SH-SY5Y (cell line): ENCODE measurements around the gene POLR2A.

Experiments used
- GATA2 ChIP-seq: IDR thresholded peaks from 2 replicates; pipeline ENCODE4 v1.6.1; 2011; ENCODE audit warnings: mild to moderate bottlenecking, low read depth, low read length
- GATA3 ChIP-seq: IDR thresholded peaks from 2 replicates; pipeline ENCODE4 v1.6.1; 2011; ENCODE audit warnings: low read depth, mild to moderate bottlenecking, low read length, moderate library complexity

The POLR2A gene

DNA sequence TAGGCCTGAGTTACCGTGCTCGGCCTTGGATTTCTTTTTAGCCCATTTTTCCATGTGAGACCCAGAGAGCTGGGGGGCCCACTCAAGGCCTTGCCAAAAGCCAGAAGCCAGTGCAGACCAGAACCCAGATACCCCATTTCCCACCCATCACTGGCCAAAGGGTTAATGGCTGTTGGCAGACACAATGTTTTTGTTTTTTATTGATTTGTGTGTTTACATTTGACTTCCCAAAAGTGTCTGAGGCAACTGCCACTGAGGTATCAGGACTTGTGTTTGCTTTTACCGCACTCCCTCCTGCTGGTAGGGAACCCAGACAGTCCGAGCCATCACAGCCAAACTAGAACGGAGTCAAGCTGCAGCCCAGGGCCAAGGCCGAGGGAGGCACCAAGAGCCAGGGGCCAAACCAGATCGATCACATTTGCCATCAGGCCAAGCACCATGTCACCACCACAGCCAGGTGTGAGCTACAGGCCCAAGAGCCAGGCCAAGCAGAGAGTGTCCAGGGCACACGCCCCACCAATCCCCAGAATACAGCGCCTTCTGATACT lies 57.0 kb downstream of the POLR2A start:
- TF ChIP-seq GATA3: no peak
- TF ChIP-seq GATA2: no peak

DNA sequence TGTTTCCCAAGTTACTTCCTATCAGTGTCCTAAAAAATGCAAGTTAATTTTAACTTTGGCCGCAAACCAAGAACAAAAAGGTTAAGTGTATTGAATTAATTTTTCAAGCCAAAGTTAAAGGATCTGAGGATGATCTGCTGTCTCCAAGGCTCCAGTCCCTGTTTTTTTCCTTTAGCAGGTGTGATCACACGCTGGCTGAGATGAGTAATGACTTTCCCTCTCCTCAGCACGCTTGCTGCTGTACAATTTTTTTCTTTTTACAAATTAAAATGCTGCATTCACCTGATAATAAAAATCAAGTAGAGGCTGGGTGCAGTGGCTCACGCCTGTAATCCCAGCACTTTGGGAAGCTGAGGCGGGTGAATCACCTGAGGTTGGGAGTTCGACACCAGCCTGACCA lies 60.7 kb downstream of the POLR2A start:
- no peak for TF ChIP-seq GATA2
- TF ChIP-seq GATA3: no peak

DNA sequence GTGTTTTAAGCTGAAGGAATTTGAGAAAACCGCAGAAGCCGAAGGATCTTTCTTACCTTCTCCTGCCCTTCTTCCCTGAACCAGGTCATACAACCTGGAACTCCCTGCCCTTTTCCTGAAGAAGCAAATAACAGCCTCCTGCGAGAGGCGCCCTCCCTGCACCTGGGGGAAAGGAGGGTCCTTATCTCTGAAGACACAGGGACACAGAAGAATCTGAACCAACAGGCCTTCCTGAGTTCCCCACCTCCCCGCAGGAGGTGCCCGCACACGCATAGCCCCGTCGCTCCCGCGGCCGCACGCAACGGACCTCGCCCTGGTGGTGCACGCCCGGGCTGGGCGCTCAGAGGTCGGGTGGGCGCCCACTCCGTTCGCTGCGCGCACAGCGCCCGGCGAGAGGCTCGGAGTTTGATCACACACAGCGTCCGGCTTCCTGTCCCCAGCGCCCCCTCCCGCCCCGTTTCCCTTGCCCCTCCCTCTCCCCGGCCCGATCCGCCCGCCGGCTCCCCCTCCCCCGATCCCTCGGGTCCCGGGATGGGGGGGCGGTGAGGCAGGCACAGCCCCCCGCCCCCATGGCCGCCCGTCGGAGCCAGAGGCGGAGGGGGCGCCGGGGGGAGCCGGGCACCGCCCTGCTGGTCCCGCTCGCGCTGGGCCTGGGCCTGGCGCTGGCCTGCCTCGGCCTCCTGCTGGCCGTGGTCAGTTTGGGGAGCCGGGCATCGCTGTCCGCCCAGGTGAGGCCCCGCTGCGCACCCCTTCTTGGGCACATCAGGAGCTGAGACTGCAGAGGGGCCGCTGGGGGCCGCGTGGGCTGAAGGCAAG lies 64.6 kb downstream of the POLR2A start, which contains the start of gene TNFSF12:
Gene TNFSF12, plus strand, starts transcription at position 474 of the 816 bp plus-strand sequence. Its CDS starts 96 bp downstream, at position 570.
- no peak for TF ChIP-seq GATA2
- no peak for TF ChIP-seq GATA3
